CD4-positive, alpha-beta T cell treated with Interleukin-4 for 1 hour (primary cell): ENCODE results near the gene RFWD3.
"Not testable (repeated sequence)": the region's sequence is repeated elsewhere in the genome, so short reads cannot be mapped to it uniquely, and the experiment has no call there.

Experiments used
- DNase-seq, 2 donors: peaks; one replicate each; pipeline ENCODE4 v3.0.0-alpha.2; 2020 to 2022

Gene RFWD3

DNA sequence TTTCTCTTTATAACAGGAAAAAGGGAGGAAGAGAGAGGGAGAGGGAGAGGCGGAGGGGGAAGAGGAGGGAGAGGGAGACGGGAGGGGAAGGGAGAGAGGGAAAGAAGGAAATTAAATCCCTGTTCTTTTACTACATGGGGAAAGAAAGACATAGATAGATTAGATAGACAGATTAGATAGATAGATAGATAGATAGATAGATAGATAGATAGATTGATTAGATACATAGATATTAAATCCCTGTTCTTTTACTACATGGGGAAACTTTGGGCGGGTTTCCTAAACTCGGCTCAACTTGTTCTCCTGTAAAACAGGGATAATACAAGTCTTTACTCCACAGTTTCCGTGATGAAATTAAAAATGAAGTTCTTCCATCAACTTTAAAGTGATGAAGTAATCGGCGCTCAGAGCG is 661 bp downstream of the RFWD3 start:
- DNase-seq, result no peak

DNA sequence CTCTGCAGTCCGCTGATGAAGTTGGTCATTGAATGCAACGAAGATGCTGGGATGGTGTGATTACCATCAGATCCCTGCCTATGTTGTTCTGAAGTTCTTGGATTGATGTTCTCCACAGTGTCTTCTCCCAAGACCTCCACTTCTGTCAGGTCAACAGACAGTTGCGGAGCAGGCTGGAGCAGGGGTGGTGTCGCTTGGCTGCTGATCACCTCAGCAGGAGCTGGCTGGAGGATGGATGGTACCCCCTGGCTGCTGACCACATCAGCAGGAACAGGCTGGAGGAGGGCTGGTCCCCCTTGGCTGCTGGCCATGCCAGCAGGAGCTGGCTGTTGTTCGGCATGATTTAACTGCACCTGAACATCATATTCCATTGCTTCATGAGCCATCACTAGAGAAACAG is 5.6 kb downstream of the RFWD3 start:
- no peak for DNase-seq

DNA sequence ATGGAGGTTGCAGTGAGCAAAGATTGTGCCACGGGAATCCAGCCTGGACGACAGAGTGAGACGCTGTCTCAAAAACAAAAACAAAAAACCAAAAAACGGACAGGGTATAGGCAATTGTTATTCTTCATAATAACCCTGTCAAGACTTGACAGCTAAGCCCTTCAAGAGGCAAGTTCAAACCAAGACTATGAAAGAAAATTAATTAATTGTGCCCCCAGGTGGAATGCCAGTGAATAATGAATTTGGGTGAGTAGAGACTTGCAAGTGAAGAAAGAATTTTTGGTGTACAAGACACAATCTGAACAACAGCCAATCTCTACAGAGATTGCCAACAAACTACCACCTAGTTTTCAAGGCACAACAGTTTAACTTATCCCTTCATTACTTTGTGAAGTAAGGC is 6.3 kb downstream of the RFWD3 start:
- no peak for DNase-seq

DNA sequence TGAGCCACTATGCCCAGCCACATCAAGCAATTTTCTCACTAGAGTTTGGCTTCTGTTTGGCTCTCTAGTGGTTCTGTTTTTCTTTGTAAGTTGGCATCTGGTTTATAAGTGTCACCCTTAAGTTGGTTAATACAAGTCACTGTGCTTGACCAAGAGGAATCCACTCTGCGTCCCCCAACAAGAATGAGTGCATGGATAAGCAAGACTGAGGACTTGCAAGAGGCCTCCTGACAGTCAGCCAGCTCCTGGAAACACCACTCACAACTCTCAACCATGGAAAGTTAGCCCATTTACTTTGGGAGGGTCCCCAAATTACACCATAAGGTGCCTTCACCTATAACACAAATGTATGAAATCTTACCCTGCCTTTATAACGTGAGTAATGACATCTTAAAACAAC is 7.6 kb downstream of the RFWD3 start:
- no peak for DNase-seq

DNA sequence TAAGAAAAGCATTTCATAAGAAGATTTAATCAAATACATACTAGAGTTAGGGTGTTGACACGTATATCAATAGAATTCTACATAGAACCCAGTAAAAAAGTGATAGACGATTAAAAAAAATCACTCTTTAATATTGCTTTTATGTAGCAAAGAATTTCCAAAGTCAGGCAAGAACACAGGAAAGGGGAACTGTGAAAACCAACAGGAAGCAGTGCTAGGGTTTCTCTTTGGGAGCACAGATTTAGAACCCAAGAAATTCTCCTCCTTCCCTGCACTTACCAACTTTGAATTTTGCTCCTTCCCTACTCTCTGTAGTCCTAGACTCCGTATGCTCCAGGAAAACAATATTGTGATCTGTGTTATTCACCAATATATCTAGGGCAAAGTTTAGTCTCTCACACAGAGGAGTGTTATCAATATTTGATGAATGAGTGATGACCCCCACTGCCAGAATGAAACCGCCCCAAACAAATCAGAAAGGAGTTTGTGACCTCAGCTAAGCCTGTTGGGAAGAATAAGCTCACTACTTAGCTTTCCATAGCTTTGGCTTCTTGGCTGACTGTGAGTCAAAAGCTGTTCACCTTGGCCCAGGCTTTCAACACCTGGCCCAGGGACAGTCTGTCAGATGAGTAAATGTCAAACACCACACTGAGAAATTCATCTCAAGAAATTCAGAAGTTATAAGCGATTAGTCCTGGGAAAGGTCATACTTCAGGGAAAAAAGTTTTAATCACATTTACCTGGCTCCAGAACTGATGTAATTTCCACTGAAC is 8.6 kb downstream of the RFWD3 start:
- DNase-seq, result no peak

DNA sequence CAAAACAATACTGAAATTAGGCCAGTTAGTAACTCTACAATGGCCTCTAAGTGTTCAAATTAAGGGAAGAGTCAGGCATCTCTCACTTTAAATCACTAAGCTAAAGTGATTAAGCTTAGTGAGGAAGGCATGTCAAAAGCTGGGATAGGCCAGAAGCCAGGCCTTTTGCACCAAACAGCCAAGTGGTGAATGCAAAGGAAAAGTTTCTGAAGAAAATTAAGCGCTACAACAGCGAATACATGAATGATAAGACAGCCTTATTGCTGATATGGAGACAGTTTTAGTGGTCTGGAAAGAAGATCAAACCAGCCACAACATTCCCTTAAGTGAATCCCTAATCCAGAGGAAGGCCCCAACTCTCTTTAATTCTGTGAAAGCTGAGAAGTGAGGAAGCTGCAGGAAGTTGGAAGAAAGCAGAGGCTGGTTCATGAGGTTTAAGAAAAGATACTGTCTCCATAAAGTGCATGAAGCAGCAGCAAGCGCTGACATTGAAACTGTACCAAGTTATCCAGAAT is 12.1 kb downstream of the RFWD3 start:
- DNase-seq, result no peak

DNA sequence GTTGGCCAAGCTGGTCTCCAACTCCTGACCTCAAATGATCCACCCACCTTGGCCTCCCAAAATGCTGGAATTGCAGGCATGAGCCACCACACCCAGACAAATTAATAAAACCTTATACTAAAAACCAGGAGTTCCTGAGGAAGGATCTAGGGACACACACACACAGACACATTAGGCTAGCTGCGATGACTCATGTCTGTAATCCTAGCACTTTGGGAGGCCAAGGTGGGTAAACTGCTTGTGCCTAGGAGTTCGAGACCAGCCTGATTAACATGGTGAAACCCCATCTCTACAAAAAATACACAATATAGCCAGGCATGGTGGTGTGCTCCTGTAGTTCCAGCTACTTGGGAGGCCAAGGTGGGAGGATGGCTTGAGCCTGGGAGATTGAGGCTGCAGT is 13.8 kb downstream of the RFWD3 start:
- DNase-seq, result not testable (repeated sequence)

DNA sequence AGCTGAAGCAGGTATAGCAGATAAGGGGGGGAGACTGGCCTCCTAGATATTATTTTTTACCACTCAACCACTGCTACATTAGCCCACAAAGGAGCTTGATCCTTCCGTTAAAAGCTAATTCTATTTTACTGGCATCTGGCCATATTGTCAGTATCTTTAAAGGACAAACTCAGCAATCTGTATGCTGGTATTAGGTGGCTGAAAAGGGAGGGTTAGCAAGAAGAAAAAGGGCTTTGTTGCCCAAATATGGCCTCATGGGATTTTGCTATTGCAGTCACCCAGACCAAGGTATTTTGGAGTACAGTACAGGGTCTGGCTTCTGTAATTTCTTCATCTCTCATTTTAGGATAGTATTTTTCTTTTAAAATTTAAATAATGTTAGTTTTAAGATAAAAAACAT is 14.4 kb downstream of the RFWD3 start:
- no peak for DNase-seq

DNA sequence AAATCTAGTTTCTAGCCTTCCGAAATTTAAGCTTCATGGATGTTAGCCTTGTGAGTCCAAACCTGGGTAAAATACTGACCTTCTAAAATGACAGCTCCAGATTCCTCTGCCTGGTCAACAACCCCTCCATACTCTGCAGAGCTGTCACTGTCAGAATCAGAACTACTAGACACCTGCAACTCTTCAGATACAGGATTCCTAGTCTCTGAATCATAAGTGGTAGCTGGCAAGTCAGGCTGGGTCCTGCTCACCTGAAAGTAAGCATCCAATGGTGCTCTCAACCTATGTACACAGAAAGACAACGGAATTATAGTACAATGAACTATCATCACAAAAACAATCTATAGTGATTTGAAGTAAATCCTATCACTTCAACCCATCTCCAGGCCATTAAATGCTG is 14.8 kb downstream of the RFWD3 start:
- DNase-seq, result no peak

DNA sequence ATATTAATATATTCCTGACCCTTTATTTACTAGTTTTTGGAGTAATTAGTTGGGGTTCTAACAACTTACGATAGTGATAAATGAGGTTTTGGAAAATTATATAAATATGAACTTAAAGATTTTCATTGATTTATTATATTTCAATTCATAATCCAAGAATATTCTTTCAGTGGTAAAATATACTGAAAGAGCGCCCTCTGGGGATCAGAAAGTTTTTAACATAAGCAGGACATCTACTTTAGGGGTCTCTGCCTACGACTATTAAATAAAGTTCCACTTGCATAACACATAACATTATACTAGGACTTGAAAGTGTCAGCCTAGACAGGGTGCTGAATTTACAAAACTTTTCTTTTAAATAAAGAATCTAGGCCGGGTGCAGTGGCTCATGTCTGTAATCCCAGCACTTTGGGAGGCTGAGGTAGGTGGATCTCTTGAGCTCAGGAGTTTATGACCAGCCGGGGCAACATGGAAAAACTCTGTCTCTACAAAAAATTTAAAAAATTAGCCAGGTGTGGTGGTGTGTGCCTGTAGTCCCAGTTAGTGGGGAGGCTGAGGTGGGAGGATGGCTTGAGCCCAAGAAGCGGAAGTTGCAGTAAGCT is 15.6 kb downstream of the RFWD3 start:
- peak in 1 of 2 donors; percentile 11 for DNase-seq

DNA sequence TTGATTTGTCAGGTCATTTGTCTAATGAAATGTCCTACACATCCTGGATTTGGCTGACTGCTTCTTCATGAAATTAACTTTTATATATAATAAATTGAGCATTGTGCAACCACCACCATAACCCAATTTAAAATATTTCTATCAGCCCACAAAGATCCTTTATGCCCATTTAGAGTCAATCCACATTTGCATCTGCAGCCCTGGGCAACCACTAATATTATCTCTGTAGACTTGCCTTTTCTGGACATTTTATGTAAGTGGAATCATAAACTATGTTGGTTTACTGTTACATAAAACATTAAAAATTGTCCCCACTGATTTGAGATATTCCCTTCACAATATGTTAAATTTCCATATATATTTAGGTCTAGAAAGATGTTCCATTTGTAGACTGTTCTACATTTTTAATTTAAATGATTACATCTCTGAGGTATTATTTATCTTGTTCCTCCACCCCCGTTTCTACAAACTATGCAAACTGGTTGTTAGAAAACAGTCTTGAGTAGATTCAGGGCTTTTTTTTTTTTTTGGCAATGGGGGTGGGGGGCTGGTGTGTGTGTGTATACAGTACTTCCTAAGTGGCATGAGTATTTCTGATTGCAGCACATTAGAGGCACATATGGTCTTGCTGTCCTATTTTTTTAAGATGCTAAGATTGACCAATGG is 16.7 kb downstream of the RFWD3 start:
- DNase-seq, result no peak

DNA sequence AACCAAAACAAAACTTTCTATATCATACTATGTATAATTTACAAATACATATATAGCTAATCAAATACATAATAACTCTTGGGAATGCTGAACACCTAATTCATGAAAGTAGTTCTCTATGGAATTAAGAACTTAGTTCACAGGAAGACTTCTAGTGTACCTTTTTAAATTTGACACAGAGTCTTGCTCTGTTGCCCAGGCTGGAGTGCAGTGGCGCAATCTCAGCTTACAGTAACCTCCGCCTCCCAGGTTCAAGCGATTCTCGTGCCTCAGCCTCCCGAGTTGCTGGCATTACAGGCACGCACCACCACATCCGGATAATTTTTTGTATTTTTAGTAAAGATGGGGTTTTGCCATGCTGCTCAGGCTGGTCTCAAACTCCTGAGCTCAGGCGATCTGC is 24.7 kb downstream of the RFWD3 start:
- DNase-seq, result no peak

DNA sequence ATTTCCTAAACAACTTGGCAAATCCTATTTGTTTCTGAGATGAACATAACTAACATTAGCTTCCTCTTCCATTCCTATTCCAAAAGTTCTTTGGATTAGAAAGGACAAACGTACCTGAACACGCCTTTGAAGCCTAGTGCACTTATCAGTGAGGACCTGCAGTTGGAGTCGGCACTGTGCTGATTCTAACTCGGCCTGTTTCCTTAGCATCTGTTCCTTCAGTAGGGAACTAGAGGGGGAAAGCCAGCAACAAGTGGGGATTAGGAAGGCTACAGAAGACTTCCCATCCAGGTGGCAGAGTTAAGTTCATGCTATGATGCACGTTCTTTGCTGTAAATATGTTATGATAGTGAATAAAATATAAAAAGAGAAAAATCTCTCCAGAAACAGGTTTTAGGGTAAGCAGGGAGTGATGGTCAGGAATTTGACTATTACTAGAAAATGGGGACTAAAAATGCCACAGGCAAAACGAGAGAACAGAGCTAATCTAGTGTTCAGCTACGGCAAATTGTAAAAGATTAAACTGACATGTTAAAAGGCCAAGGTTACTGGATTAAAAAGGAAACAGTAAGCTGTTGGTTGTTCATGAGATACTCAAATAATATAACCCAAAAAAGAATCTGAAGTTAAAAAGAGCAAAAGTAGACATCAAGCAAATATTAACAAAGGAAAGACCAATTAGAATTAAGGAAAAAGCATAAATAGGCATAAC is 28.8 kb downstream of the RFWD3 start:
- no peak for DNase-seq

DNA sequence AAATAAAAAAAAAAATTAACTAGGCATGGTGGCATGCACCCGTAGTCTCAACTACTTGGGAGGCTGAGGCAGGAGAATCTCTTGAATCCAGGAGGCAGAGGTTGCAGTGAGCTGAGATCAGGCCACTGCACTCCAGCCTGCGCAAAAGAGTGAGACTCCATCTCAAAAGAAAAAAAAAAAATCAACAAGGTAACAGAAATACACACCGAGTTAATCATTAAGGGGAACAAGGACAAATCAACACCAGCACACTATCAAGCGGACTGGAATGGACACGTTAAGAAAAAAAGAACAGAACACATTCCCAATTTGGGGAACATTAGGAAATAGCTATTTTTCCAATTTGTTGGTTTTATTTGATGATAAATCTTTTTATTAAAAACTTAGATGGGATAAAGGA is 31.4 kb downstream of the RFWD3 start:
- DNase-seq, result no peak

DNA sequence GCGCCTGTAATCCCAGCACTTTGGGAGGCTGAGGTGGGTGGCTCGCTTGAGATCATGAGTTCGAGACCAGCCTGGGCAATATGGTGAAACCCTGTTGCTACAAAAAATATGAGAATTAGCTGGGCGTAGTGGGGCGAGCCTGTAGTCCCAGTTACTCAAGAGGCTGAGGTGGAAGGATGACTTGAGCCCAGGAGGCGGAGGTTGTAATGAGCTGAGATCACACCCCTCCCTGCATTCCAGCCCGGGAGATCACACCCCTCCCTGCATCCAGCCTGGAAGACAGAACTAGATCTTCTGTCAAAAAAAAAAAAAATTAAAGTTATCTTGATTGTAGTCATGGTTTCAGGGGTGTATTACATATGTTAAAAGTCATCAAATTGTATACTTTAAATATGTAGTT is 33.0 kb downstream of the RFWD3 start:
- no peak for DNase-seq

DNA sequence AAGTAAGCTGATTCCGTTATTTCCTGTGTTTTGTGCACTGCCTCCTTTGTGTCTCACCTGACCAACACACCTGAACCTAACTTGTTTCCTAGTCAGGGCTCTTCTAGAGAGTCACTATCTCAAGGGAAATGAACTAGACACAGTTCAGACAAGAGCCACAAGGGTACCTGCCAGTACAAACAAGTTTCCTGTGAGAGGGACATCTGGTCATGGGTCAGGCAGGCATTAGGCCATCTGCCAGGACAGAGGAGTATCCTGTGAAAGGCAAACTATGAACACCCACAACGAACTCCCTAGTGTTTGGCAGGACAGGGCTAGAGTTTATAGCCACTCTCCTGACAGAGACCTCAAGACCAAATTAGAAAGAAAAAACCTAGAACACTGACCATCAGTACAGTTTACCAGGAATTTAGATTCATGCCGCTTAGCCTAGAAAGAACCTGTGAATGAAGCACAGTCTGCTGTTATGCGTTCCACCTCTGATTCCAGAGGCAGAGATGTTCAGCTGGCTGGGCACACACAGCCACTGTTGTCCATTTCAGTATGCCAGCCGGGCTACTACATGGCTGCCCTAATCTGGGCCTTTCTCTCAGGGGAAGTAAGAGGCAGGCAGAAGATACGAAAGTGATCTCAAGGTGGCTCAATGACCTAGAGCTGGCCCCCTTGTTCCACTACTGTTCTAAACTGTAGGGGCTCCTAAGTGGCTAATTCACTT is 39.0 kb downstream of the RFWD3 start:
- no peak for DNase-seq

DNA sequence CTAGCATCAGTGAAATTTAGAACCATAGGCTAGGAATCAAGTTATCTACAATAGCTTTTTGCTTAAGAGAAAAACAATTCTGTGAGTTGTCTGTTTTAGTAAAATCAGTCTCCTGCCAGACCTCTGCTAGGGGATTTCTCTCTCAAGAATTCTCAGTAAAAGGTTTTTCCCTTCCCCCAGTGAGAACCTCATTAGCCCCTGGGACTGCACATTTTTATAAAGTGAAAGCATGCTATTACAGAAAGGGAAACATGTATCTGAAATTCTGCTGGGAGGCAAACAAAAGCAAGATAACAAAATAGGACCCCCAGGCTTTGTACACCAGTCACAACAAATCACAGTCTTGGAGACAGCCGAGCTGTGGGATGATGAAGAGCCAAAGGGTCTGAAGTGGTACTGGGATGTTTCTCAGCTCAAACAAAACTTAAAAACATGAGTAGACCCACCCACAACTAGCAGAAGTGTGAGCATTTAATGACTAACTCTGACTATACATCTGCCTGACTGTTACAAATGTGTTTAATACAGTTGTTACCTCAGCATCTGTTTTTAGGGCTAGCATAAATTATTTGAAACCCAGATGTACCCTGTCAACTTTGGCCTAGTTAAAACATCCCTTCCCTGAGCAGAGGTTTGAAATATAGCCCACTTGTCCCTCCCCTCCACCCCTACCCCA is 39.8 kb downstream of the RFWD3 start:
- no peak for DNase-seq

DNA sequence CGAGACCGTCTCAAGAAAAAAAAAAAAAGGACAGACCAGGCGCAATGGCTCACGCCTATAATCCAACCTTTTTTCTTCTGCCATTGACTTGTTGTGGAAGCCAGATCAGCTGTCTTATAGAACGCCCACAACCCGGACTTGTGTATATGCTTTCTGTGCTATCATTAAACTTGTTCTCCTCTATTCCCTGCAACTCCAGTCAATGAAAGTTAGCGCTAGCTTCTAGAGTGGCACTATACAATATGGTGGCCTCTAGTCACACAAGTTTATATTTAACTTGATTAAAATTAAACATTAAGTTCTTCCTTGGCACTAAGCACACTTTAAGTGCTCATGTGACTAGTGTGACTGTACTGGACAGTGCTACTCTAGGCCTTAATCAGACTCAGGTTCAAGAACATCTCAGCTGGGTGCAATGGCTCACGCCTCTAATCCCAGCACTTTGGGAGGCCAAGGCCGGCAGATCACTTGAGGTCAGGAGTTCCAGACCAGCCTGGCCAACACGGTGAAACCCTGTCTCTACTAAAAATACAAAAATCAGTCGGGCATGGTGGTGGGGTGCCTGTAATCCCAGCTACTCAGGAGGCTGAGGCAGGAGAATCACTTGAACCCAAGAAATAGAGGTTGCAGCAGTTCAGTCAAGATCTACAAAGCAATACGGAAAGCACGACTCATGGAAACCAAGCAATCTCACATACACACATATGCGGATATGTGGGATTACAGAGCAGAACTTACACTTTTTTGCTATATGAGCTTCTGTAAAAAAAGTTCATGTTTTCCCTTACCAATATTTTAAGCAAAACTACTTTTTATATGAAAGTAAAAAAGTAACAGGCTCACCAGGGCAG is 41.0 kb downstream of the RFWD3 start:
- no peak for DNase-seq

DNA sequence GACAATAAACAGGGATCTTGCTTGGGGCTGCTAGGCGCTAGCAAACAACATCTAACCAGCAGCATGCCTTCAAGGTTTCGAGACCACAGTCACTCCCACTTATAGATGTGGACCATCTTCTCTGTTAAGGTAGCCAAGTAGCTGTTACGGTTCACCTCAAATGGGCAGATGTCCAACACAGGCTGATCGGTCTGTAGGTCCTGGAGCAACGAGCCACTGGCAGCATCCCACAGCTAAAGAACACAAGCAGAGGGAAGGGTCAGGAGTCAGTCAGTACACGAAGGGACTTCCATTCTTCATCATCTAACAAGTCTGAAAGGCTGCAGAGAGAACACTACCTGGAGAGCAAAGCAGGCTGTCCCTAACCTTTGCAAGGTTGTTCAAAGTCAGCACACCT is 42.8 kb downstream of the RFWD3 start:
- DNase-seq, result no peak

DNA sequence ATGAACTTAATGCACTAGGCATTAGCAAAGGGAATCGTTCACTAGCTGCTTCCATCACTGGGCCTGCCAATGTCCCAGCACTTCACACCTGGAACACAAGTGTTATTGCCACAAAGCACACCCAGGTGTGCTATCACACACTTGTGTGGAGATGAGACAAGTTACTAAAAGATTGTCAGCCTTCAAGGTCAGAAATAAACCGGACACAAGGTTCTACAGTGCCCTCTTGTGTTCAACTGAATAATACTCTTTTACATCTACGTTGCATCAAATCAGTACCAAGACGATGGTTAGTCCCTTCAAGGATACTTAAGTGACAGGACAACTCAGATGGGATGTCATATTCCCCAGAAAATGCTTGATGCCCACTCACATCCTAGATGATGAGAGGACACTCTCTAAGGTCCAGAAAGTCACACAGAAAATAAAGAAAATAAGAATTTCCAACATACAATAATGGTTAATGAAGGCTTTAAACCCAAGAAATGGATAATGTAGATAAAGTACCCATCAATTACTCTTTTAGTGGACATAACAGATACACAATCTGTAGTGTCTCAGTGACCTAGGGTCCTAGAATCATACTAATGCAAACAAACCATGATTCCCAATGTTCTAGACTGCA is 43.4 kb downstream of the RFWD3 start:
- peak in 1 of 2 donors; percentile 69 for DNase-seq

DNA sequence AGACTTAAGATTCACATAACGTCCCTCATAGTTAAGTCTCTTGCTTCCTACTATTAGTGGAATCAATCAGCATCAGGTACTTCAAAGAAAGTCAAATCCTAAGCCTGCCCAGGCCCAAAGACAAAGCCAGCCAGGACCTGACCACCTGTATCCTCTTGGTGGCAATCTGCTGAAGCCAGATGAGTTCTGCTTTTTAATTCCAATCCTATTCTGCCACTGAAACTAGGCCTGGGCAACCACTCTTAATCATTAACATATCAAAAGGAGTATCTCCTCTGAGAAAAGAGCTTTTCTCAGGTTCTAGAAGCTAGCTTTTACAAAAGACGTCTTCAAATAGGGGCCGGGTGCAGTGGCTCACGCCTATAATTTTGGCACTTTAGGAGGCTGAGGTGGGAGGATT is 44.7 kb downstream of the RFWD3 start:
- DNase-seq, result no peak
